Hippocampal formation (tissue), 2 donors: ENCODE measurements around the gene PBX4.
"Not testable (repeated sequence)": the region's sequence is repeated elsewhere in the genome, so short reads cannot be mapped to it uniquely, and the experiment has no call there.

Experiments
- DNase-seq, 2 donors: peaks; one replicate each; lab custom pipeline; 2025; lab: John Stamatoyannopoulos, UW

Gene PBX4

GRCh38 chr19:19618219-19619051 lies at the start of gene PBX4:
Gene PBX4 (minus strand): TSS chr19:19618687. CDS start chr19:19618629, 58 bp downstream.
- DNase-seq = peak; percentile 82 to 86

GRCh38 chr19:19665420-19665948 lies 47.0 kb upstream of the PBX4 start:
- not testable (repeated sequence) for DNase-seq

GRCh38 chr19:19663256-19664120 lies 45.0 kb upstream of the PBX4 start, which contains the start of gene ATP13A1:
Gene ATP13A1 (minus strand): TSS chr19:19663676. CDS start chr19:19663666, 10 bp downstream.
- DNase-seq = peak; percentile 96 to 99

- DNase-seq = no peak
These were observed 44.4 kb upstream of the PBX4 start for GRCh38 chr19:19662871-19663255.

- DNase-seq = no peak
These were observed 43.9 kb upstream of the PBX4 start for GRCh38 chr19:19662344-19662743.

- no peak for DNase-seq
These were observed 43.3 kb upstream of the PBX4 start for GRCh38 chr19:19661675-19662251.

- no peak for DNase-seq
These were observed 42.7 kb upstream of the PBX4 start for GRCh38 chr19:19661141-19661674.

GRCh38 chr19:19659646-19660245 lies 41.3 kb upstream of the PBX4 start:
- no peak for DNase-seq

GRCh38 chr19:19657397-19657783 lies 38.9 kb upstream of the PBX4 start:
- peak in 1 of 2 donors; percentile 30 for DNase-seq

- DNase-seq = no peak
These were observed 38.2 kb upstream of the PBX4 start for GRCh38 chr19:19656451-19657396.

- no peak for DNase-seq
These were observed 37.3 kb upstream of the PBX4 start for GRCh38 chr19:19655641-19656343.

- DNase-seq = no peak
These were observed 36.6 kb upstream of the PBX4 start for GRCh38 chr19:19655051-19655594.

- no peak for DNase-seq
These were observed 36.0 kb upstream of the PBX4 start for GRCh38 chr19:19654441-19654840.

GRCh38 chr19:19653597-19654147 lies 35.2 kb upstream of the PBX4 start:
- no peak for DNase-seq

GRCh38 chr19:19652482-19653295 lies 34.2 kb upstream of the PBX4 start:
- DNase-seq = no peak

- peak in 1 of 2 donors; percentile 27 for DNase-seq
These were observed 32.6 kb upstream of the PBX4 start for GRCh38 chr19:19651076-19651475.

GRCh38 chr19:19650331-19650730 lies 31.8 kb upstream of the PBX4 start:
- no peak for DNase-seq

GRCh38 chr19:19649580-19649995 lies 31.1 kb upstream of the PBX4 start:
- DNase-seq = no peak
